Endothelial cell of umbilical vein (primary cell): ENCODE data around the gene TMEM203. TPM values are rescaled to one million over a fixed set of nuclear protein-coding genes. Genes with fewer than 3 reads are reported as not detected.

ENCODE experiments used
- BruUV-seq: library from RNA; stranded (reverse); fragments of 400-500 nt; replicated peaks from 2 replicates; lab custom pipeline; 2021; lab: Mats Ljungman, UMichigan
- CTCF ChIA-PET: fragments of 300-600, 350-600 bp; sonication (Branson Sonifier 250); formaldehyde crosslinking; loops from one replicate; lab custom pipeline; 2021; ENCODE audit warnings: antibody characterized with exemption, inconsistent platforms; lab: Charles Lee
- POLR2A ChIA-PET: fragments of 300-600, 350-600 bp; sonication (Branson Sonifier 250); formaldehyde crosslinking; loops from one replicate; lab custom pipeline; 2021; ENCODE audit warnings: antibody characterized with exemption, inconsistent platforms; lab: Charles Lee
- DNase-seq: peaks from one replicate; pipeline ENCODE4 v3.0.0-alpha.2; 2011; ENCODE audit warnings: low read depth, low spot score
- FAIRE-seq: peaks from 2 replicates; lab custom pipeline; 2011; peaks lifted over from hg19 to GRCh38; lab: Jason Lieb, UNC
- H2AFZ ChIP-seq: 2 replicates; pipeline ENCODE4 v1.6.0; 2012; ENCODE audit warnings: low read depth, low read length, control low read depth, inconsistent platforms
- H3K27ac ChIP-seq: 2 replicates; pipeline ENCODE4 v1.5.1; 2011; ENCODE audit warnings: low read depth, mild to moderate bottlenecking, control low read depth, low read length, moderate library complexity; ENCODE audit not compliant: insufficient read depth
- H3K27me3 ChIP-seq, 2 experiments: 2 replicates each; pipeline versions ENCODE4 v1.6.0 to v1.6.1; 2011; ENCODE audit warnings: low read length in 2 of 2, mixed read lengths in 1 of 2; ENCODE audit not compliant: control insufficient read depth in 2 of 2, insufficient read depth in 2 of 2
- H3K36me3 ChIP-seq, 2 experiments: 2 replicates in 1 of 2; 3 replicates in 1 of 2; pipeline ENCODE4 v1.5.1; 2011; ENCODE audit warnings: low read length in 2 of 2, mild to moderate bottlenecking in 1 of 2, moderate library complexity in 1 of 2; ENCODE audit not compliant: control insufficient read depth in 2 of 2, insufficient read depth in 2 of 2; ENCODE audit errors: extremely low read depth in 1 of 2
- H3K4me1 ChIP-seq: 3 replicates; pipeline ENCODE4 v1.5.1; 2011; ENCODE audit warnings: mild to moderate bottlenecking, low read length; ENCODE audit not compliant: control insufficient read depth, insufficient read depth; ENCODE audit errors: extremely low read depth
- H3K4me2 ChIP-seq: 2 replicates; pipeline ENCODE4 v1.6.1; 2011; ENCODE audit warnings: low read length, control low read depth, mixed read lengths; ENCODE audit not compliant: insufficient read depth
- H3K4me3 ChIP-seq, 3 experiments: fragments of 200-600 bp in 1 of 3; sonication (generic), shearing (Covaris generic) in 1 of 3; replicated peaks in 1 of 3; 2 replicates each; pipeline ENCODE4 v1.5.1; 2011 to 2016; ENCODE audit warnings: control low read depth in 3 of 3, low read length in 3 of 3, mild to moderate bottlenecking in 2 of 3, inconsistent platforms in 1 of 3, low read depth in 1 of 3, moderate library complexity in 1 of 3; ENCODE audit not compliant: insufficient read depth in 1 of 3
- H3K79me2 ChIP-seq: 2 replicates; pipeline ENCODE4 v1.6.0; 2012; ENCODE audit warnings: low read length, inconsistent platforms; ENCODE audit not compliant: control insufficient read depth, insufficient read depth
- H3K9ac ChIP-seq: replicated peaks from 2 replicates; pipeline ENCODE3; 2011; ENCODE audit warnings: low read length, control low read depth; ENCODE audit not compliant: insufficient read depth; ENCODE audit errors: extremely low read depth
- H3K9me1 ChIP-seq: replicated peaks from 3 replicates; pipeline ENCODE4 v1.6.0; 2011; ENCODE audit warnings: mild to moderate bottlenecking, low read length; ENCODE audit not compliant: control insufficient read depth, insufficient read depth; ENCODE audit errors: extremely low read depth
- H3K9me3 ChIP-seq: replicated peaks from 2 replicates; pipeline ENCODE4 v1.5.1; 2012; ENCODE audit warnings: low read length, inconsistent platforms; ENCODE audit not compliant: control insufficient read depth, insufficient read depth
- H4K20me1 ChIP-seq: replicated peaks from 2 replicates; pipeline ENCODE3; 2011; ENCODE audit warnings: mild to moderate bottlenecking, low read length; ENCODE audit not compliant: control insufficient read depth, insufficient read depth; ENCODE audit errors: extremely low read depth
- EZH2 ChIP-seq: IDR thresholded peaks from 2 replicates; pipeline ENCODE4 v1.6.1; 2012; ENCODE audit warnings: borderline replicate concordance, low read depth, mild to moderate bottlenecking, moderate library complexity, low read length, inconsistent platforms; ENCODE audit not compliant: severe bottlenecking
- FOS ChIP-seq: IDR thresholded peaks from 2 replicates; pipeline ENCODE4 v1.6.1; 2011; ENCODE audit warnings: mild to moderate bottlenecking, low read length, moderate library complexity, borderline replicate concordance; ENCODE audit not compliant: insufficient read depth
- GATA2 ChIP-seq: IDR thresholded peaks from 2 replicates; pipeline ENCODE4 v1.7.0; 2011; ENCODE audit warnings: low read depth, mild to moderate bottlenecking, moderate library complexity, mixed read lengths, low read length; ENCODE audit not compliant: insufficient read length, insufficient read depth
- JUN ChIP-seq: IDR thresholded peaks from 2 replicates; pipeline ENCODE4 v1.6.1; 2011; ENCODE audit warnings: borderline replicate concordance, low read depth; ENCODE audit not compliant: insufficient read length, insufficient read depth
- MYC ChIP-seq: IDR thresholded peaks from one replicate; pipeline ENCODE4 v1.6.1; 2011; ENCODE audit warnings: mild to moderate bottlenecking, low read depth, low read length
- POLR2A ChIP-seq: IDR thresholded peaks from 2 replicates; pipeline ENCODE4 v1.6.1; 2012; ENCODE audit warnings: low read depth, mild to moderate bottlenecking, control low read depth, low read length
- POLR2AphosphoS5 ChIP-seq: IDR thresholded peaks from 2 replicates; pipeline ENCODE4 v1.6.1; 2012; ENCODE audit warnings: low read depth, mild to moderate bottlenecking, control low read depth, low read length, moderate library complexity; ENCODE audit not compliant: insufficient read depth
- dilution Hi-C: fragments of 300-500 bp; cut with MboI; formaldehyde crosslinking; loops from one replicate; pipeline ENCODE4 v1.15.0; 2019; ENCODE audit warnings: low sequenced_read_pairs; ENCODE audit not compliant: extremely low pct_ligation_motif_present
- intact Hi-C: fragments of 100-400 bp; cut with micrococcal nuclease; formaldehyde crosslinking; loops from one replicate; pipeline ENCODE4 v1.10.0; 2022
- polyA plus RNA-seq, 4 experiments: library from polyadenylated mRNA; depleted of rRNA in 3 of 4; stranded (reverse) in 3 of 4; unstranded in 1 of 4; fragments of >200 nt; gene quantifications; 2 replicates each; pipeline versions ENCODE4 v1.2.1 to v1.2.3, GENCODE V29; 2011 to 2012; ENCODE audit warnings: missing spikeins in 1 of 4
- total RNA-seq: library from RNA; stranded (reverse); gene quantifications from 2 replicates; pipeline ENCODE4 v1.2.3, GENCODE V29; 2021
- TF ChIP-seq, protein P1 (sequence below): IDR thresholded peaks from 2 replicates; pipeline ENCODE4 v1.6.1; 2011; ENCODE audit not compliant: insufficient read depth, insufficient read length
- TF ChIP-seq, protein P2 (sequence below), 2 donors: IDR thresholded peaks; 1 replicate in 1 of 2; 2 replicates in 1 of 2; pipeline ENCODE4 v1.5.1; 2011; ENCODE audit warnings: low read length in 2 of 2, mild to moderate bottlenecking in 2 of 2, moderate library complexity in 2 of 2, control low read depth in 1 of 2, inconsistent platforms in 1 of 2, low read depth in 1 of 2; ENCODE audit not compliant: insufficient read depth in 1 of 2; ENCODE audit errors: extremely low read depth in 1 of 2

TMEM203 gene
- total and polyA plus RNA-seq, 2 donors (not counting 3 experiments of a cell fraction or from before 2014, with no cell fraction given) = 29.6 to 39.8 TPM

DNA sequence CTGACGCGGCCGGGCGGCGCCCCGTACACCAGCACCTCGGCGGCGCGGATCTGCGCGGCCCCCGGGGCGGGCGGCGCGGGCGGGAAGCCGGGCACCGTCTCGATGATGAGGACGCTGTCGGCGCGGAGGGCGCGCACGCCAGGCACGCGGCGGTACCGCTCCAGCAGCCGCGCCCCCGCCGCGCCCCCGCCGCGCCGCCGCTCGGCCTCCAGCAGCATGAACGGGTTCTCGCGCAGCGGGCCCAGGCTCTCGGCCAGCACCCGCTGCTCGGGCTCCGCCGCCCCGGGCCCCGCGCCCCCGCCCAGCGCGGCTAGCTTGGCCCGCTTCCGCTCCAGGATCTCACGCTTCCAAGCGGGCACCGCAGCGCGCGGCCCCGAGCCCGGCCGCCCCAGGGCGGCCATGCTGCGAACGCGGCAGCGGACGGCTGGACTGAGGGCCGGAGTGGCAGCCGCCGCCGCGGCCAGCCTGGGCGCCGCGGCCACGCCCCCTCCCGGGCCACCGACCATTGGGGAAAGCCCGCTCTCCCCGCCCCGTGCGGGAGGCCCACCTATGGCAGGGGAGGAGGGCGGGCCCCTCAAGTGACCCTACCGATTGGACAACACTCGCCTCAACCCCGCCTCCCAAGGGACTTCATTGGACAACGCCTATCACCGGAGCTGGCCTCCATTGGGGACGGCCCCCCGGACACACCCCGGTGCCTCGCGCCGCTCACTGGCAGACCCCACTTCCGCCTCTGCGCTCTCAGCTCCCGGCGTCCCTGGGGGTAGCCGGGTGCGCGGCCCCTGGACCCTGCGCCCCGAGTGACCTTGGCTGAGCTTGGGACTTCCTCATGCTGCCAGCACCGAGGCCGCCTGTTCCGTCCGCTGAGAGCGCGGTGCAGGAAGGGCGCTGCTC, 4.9 kb downstream of the TMEM203 start, which contains the start of gene TPRN:
Gene TPRN, minus strand, starts transcription at position 431 of the 894 bp plus-strand sequence. Its CDS starts 30 bp downstream, at position 401.
- H3K27ac ChIP-seq = no peak within 1 kb of the TSS

More for the DNA sequence above, 4.9 kb downstream of the TMEM203 start, which contains the start of gene TPRN:
- H2AFZ ChIP-seq = peak within 1 kb of the TSS; percentile 55
- no peaks in the 10 kb centered on the region for H3K27me3 ChIP-seq
- peaks cover 19% of the 10 kb centered on the region for H3K79me2 ChIP-seq
- dilution Hi-C loops = no loop called here
- H3K9ac ChIP-seq = no peak within 1 kb of the TSS
- no TSS peak for BruUV-seq
- H3K9me3 ChIP-seq = no peaks in the 10 kb centered on the region
- H4K20me1 ChIP-seq = no peaks in the 10 kb centered on the region
- no peaks in the 10 kb centered on the region for H3K36me3 ChIP-seq
- peak; percentile 98 for DNase-seq
- CTCF ChIA-PET = interaction anchor here (0.8 to 1.5 kb wide), 7 partner anchors 11 to 154 kb away, joined by 3 to 7 read pairs (median 3); partner anchors contain the start of genes CYSRT1, NPDC1, RNF208 and RNF224
- H3K4me1 ChIP-seq = peaks cover 21% of the 10 kb centered on the region
- POLR2A ChIA-PET = interaction anchor here (0.6 to 1.2 kb wide), 6 partner anchors 11 to 75 kb away, joined by 3 to 10 read pairs (median 6); partner anchors contain the start of genes ANAPC2, SSNA1 and TUBB4B
- H3K4me2 ChIP-seq = peak within 1 kb of the TSS; percentile 46
- no peaks in the 10 kb centered on the region for H3K9me1 ChIP-seq
- TF ChIP-seq POLR2A (peak; percentile 98), EZH2 (no peak), JUN (no peak), MYC (no peak), GATA2 (no peak), FOS (no peak), POLR2AphosphoS5 (peak; percentile 92)
- TF ChIP-seq, protein P1, sequence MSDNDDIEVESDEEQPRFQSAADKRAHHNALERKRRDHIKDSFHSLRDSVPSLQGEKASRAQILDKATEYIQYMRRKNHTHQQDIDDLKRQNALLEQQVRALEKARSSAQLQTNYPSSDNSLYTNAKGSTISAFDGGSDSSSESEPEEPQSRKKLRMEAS = no peak
- TF ChIP-seq, protein P2, sequence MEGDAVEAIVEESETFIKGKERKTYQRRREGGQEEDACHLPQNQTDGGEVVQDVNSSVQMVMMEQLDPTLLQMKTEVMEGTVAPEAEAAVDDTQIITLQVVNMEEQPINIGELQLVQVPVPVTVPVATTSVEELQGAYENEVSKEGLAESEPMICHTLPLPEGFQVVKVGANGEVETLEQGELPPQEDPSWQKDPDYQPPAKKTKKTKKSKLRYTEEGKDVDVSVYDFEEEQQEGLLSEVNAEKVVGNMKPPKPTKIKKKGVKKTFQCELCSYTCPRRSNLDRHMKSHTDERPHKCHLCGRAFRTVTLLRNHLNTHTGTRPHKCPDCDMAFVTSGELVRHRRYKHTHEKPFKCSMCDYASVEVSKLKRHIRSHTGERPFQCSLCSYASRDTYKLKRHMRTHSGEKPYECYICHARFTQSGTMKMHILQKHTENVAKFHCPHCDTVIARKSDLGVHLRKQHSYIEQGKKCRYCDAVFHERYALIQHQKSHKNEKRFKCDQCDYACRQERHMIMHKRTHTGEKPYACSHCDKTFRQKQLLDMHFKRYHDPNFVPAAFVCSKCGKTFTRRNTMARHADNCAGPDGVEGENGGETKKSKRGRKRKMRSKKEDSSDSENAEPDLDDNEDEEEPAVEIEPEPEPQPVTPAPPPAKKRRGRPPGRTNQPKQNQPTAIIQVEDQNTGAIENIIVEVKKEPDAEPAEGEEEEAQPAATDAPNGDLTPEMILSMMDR (IDR thresholded peaks at IDR 0.05; ENCODE audit: extremely low read depth in 1 of 2, insufficient read depth in 1 of 2, low read depth in 1 of 2, low read length in 2 of 2) = no peak
- peak; percentile 96 for FAIRE-seq
- peak within 1 kb of the TSS in 2 of 3 experiments; percentile 27 to 80 for H3K4me3 ChIP-seq
- intact Hi-C loops = loop anchor here (1.0 to 2.0 kb wide), 5 partner anchors 11 to 71 kb away; partner anchors contain the start of gene TUBB4B
